HepG2 (cell line): ENCODE results near the gene C16orf54. TPM values are rescaled to one million over a fixed set of nuclear protein-coding genes. Genes with fewer than 3 reads are reported as not detected.
"Not testable (repeated sequence)": the region's sequence is repeated elsewhere in the genome, so short reads cannot be mapped to it uniquely, and the experiment has no call there.

Experiments used
- ATAC-seq: fragments of 200-7000 bp; cut with Tn5 transposase; 3 replicates; pipeline ENCODE4 v1.9.1; 2020; ENCODE audit warnings: mild to moderate bottlenecking, moderate library complexity
- BruUV-seq: library from RNA; stranded (reverse); fragments of 400-500 nt; replicated peaks from 2 replicates; lab custom pipeline; 2021; lab: Mats Ljungman, UMichigan
- CTCF ChIA-PET: fragments of 300-600 bp; formaldehyde crosslinking; extraction: SDS; loops from one replicate; lab custom pipeline; 2021; ENCODE audit warnings: low total read pairs, inconsistent platforms, low intra/inter-chr PET ratio; lab: Yijun Ruan, JAX
- POLR2A ChIA-PET: fragments of 350-600 bp; sonication (Branson Sonifier 250); formaldehyde crosslinking; loops from one replicate; lab custom pipeline; 2020; ENCODE audit warnings: antibody characterized with exemption, inconsistent platforms; lab: Yijun Ruan, JAX
- DNase-seq: peaks from one replicate; pipeline ENCODE4 v3.0.0-alpha.2; 2015; ENCODE audit warnings: low spot score
- FAIRE-seq: peaks from 3 replicates; lab custom pipeline; 2011; peaks lifted over from hg19 to GRCh38; lab: Jason Lieb, UNC
- H2AFZ ChIP-seq: one replicate; pipeline ENCODE4 v1.6.1; 2011; ENCODE audit warnings: low read length, inconsistent platforms
- H3K27ac ChIP-seq: fragments of 300-600 bp; 3 replicates; pipeline ENCODE4 v1.8.0; 2011; ENCODE audit warnings: mixed run types, mild to moderate bottlenecking, mixed read lengths, low read length, inconsistent platforms; ENCODE audit not compliant: insufficient read depth; ENCODE audit errors: extremely low read length
- H3K27me3 ChIP-seq, 2 experiments: fragments of 200-600 bp in 1 of 2; 2 replicates in 1 of 2; 3 replicates in 1 of 2; pipeline versions ENCODE4 v1.6.0 to v1.8.0; 2011; ENCODE audit warnings: low read length in 2 of 2, mild to moderate bottlenecking in 2 of 2, moderate library complexity in 2 of 2, inconsistent platforms in 1 of 2; ENCODE audit not compliant: insufficient read depth in 2 of 2, control insufficient read depth in 1 of 2
- H3K36me3 ChIP-seq, 2 experiments: fragments of 200-600 bp in 1 of 2; replicated peaks in 1 of 2; 2 replicates in 1 of 2; 3 replicates in 1 of 2; pipeline versions ENCODE4 v1.5.1 to v1.8.0; 2011; ENCODE audit warnings: low read length in 2 of 2, inconsistent platforms in 1 of 2; ENCODE audit not compliant: insufficient read depth in 2 of 2, control insufficient read depth in 1 of 2
- H3K4me1 ChIP-seq: 2 replicates; pipeline ENCODE4 v1.5.1; 2012; ENCODE audit warnings: low read length, inconsistent platforms; ENCODE audit not compliant: insufficient read depth
- H3K4me2 ChIP-seq: 2 replicates; pipeline ENCODE4 v1.6.0; 2011; ENCODE audit warnings: low read depth, low read length, inconsistent platforms
- H3K4me3 ChIP-seq, 3 experiments: fragments of 200-600 bp in 1 of 3; sonication (generic), shearing (Covaris generic) in 1 of 3; replicated peaks in 1 of 3; 2 replicates each; pipeline ENCODE4 v1.5.1; 2011 to 2016; ENCODE audit warnings: low read length in 3 of 3, inconsistent platforms in 2 of 3, low read depth in 2 of 3, mild to moderate bottlenecking in 2 of 3, control low read depth in 1 of 3, mixed read lengths in 1 of 3; ENCODE audit not compliant: insufficient read depth in 1 of 3
- H3K79me2 ChIP-seq: one replicate; pipeline ENCODE4 v1.6.1; 2011; ENCODE audit warnings: low read length, inconsistent platforms; ENCODE audit not compliant: insufficient read depth
- H3K9ac ChIP-seq: 2 replicates; pipeline ENCODE4 v1.6.0; 2011; ENCODE audit warnings: mild to moderate bottlenecking, low read depth, low read length, inconsistent platforms; ENCODE audit not compliant: insufficient read depth
- H3K9me3 ChIP-seq: 2 replicates; pipeline ENCODE4 v1.5.1; 2012; ENCODE audit warnings: mild to moderate bottlenecking, low read length
- H4K20me1 ChIP-seq: 2 replicates; pipeline ENCODE4 v1.6.0; 2011; ENCODE audit warnings: inconsistent platforms, mild to moderate bottlenecking, low read length, moderate library complexity; ENCODE audit not compliant: insufficient read depth
- ATF3 ChIP-seq: sonication (generic); formaldehyde crosslinking; IDR thresholded peaks from 2 replicates; pipeline ENCODE4 v1.4.0; 2020; ENCODE audit warnings: missing genetic modification reagents
- ATF4 ChIP-seq, 2 experiments: fragments of 450-650 bp in 1 of 2; sonication (generic) in 1 of 2; formaldehyde crosslinking; IDR thresholded peaks; 2 replicates each; pipeline versions ENCODE4 v1.5.0 to v1.8.0; 2020 to 2022; ENCODE audit warnings: mild to moderate bottlenecking in 1 of 2, missing genetic modification reagents in 1 of 2
- CEBPB ChIP-seq: IDR thresholded peaks from 2 replicates; pipeline ENCODE4 v1.6.1; 2011; ENCODE audit warnings: low read depth, low read length, improper control_type of control experiment, borderline replicate concordance
- EED ChIP-seq: sonication (generic); formaldehyde crosslinking; IDR thresholded peaks from 2 replicates; pipeline ENCODE4 v1.5.0; 2020; ENCODE audit warnings: mild to moderate bottlenecking, missing genetic modification reagents
- GPN1 ChIP-seq: sonication (generic); formaldehyde crosslinking; IDR thresholded peaks from 2 replicates; pipeline ENCODE4 v1.5.1; 2020; ENCODE audit warnings: missing genetic modification reagents, borderline replicate concordance
- HNF4A ChIP-seq: sonication (generic); formaldehyde crosslinking; IDR thresholded peaks from 2 replicates; pipeline ENCODE4 v1.4.0; 2020; ENCODE audit warnings: missing genetic modification reagents
- STAT5B ChIP-seq: sonication (generic); formaldehyde crosslinking; IDR thresholded peaks from 2 replicates; pipeline ENCODE4 v1.4.0; 2020; ENCODE audit warnings: missing genetic modification reagents
- ZHX1 ChIP-seq: sonication (generic); formaldehyde crosslinking; IDR thresholded peaks from 2 replicates; pipeline ENCODE4 v1.8.1; 2022; ENCODE audit warnings: low read depth, mild to moderate bottlenecking, missing genetic modification reagents
- ZMYM3 ChIP-seq: sonication (generic); formaldehyde crosslinking; IDR thresholded peaks from 2 replicates; pipeline ENCODE4 v1.5.1; 2020; ENCODE audit warnings: mild to moderate bottlenecking, missing genetic modification reagents
- ZNF276 ChIP-seq: sonication (generic); formaldehyde crosslinking; IDR thresholded peaks from 2 replicates; pipeline ENCODE4 v1.4.0; 2020; ENCODE audit warnings: mild to moderate bottlenecking, low read depth, missing genetic modification reagents
- ZNF460 ChIP-seq: sonication (generic); formaldehyde crosslinking; IDR thresholded peaks from 2 replicates; pipeline ENCODE4 v1.5.1; 2020; ENCODE audit warnings: missing genetic modification reagents, mild to moderate bottlenecking, borderline replicate concordance
- ZNF572 ChIP-seq: sonication (generic); formaldehyde crosslinking; IDR thresholded peaks from 2 replicates; pipeline ENCODE4 v1.5.1; 2020; ENCODE audit warnings: mild to moderate bottlenecking, missing genetic modification reagents
- WGBS: methylation state at CpG from one replicate; pipeline ENCODE4 v1.1.6; 2017; ENCODE audit warnings: low lambda C conversion rate; 5-methylcytosine and 5-hydroxymethylcytosine counted together
- in situ Hi-C: cut with HindIII; loops from 2 replicates; pipeline ENCODE4 v1.10.0; 2017; ENCODE audit warnings: low pct_unique_long_range_greater_than_20kb; ENCODE audit not compliant: extremely low pct_ligation_motif_present
- intact Hi-C: fragments of 100-400 bp; cut with micrococcal nuclease; formaldehyde crosslinking; loops from one replicate; pipeline ENCODE4 v1.10.0; 2022; ENCODE audit not compliant: unreplicated experiment
- polyA plus RNA-seq, 8 experiments: library from polyadenylated mRNA; depleted of rRNA in 3 of 8; stranded (reverse) in 7 of 8; unstranded in 1 of 8; fragments of >200 nt; fragmentation: Illumina TruSeq in 4 of 8; extraction: Trizol in 4 of 8; gene quantifications; 2 replicates each; pipeline versions ENCODE4 v1.2.1 to v1.2.3, GENCODE V29; 2011 to 2016; ENCODE audit warnings: low read depth in 4 of 8, missing spikeins in 1 of 8, mixed read lengths in 1 of 8; ENCODE audit not compliant: insufficient read depth in 1 of 8
- total RNA-seq, 5 experiments: library from RNA; depleted of rRNA; stranded (reverse); fragments of >200 nt; fragmentation: Illumina TruSeq; extraction: Trizol; gene quantifications; 2 replicates each; pipeline ENCODE4 v1.2.3, GENCODE V29; 2016; ENCODE audit warnings: low read depth in 1 of 5
- TF ChIP-seq, protein P1 (sequence below): sonication (generic); formaldehyde crosslinking; IDR thresholded peaks from 2 replicates; pipeline ENCODE4 v1.4.0; 2020; ENCODE audit warnings: missing genetic modification reagents, mild to moderate bottlenecking, borderline replicate concordance

The C16orf54 gene
- total and polyA plus RNA-seq, 2 of the 13 experiments (the other 11 are each of a cell fraction or from before 2014, with no cell fraction given): not detected

- TF ChIP-seq EED (CRISPR knock-in tag) (no peak), GPN1 (CRISPR knock-in tag) (no peak), STAT5B (CRISPR knock-in tag) (no peak), ZNF276 (CRISPR knock-in tag) (no peak)
- TF ChIP-seq, protein P1, sequence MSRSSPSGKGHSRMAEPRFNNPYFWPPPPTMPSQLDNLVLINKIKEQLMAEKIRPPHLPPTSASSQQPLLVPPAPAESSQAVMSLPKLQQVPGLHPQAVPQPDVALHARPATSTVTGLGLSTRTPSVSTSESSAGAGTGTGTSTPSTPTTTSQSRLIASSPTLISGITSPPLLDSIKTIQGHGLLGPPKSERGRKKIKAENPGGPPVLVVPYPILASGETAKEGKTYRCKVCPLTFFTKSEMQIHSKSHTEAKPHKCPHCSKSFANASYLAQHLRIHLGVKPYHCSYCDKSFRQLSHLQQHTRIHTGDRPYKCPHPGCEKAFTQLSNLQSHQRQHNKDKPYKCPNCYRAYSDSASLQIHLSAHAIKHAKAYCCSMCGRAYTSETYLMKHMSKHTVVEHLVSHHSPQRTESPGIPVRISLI (CRISPR knock-in tag): no peak
These were observed 28.9 kb upstream of the C16orf54 start (continued) for GRCh38 chr16:29774730-29775129.

DNA sequence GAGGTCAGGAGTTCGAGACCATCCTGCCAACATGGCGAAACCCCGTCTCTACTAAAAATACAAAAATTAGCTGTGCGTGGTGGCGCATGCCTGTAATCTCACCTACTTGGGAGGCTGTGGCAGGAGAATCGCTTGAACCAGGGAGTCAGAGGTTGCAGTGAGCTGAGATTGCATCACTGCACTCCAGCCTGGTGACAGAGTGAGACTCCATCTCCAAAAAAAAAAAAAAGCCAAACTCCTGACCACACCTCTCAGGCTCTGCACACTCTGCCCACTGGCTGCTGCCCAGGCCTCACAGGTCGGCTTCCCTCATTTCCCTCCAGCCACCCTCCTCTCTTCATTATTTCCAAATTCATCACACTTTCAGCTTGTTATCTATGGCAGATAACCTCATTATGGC, 26.5 kb upstream of the C16orf54 start:
- H3K9me3 ChIP-seq, intact Hi-C loops, DNase-seq, H2AFZ ChIP-seq, H3K27me3 ChIP-seq, FAIRE-seq, H3K79me2 ChIP-seq, CTCF ChIA-PET, in situ Hi-C loops, BruUV-seq, H3K4me3 ChIP-seq, H3K9ac ChIP-seq, H3K36me3 ChIP-seq, H4K20me1 ChIP-seq: not testable (repeated sequence)
- POLR2A ChIA-PET: interaction anchor here (0.7 to 2.3 kb wide), 5 partner anchors 9 to 58 kb away, joined by 3 to 9 read pairs (median 4); partner anchors contain the start of genes KIF22 and PAGR1
- 52% methylated on average over 7 of the region's 7 CpGs for WGBS
- Histone ChIP-seq H3K4me2 (peak overlapping the region; percentile 41; the same call in 1 of the 2 replicates), H3K4me1 (peaks cover 58% of the 10 kb centered on the region), H3K27ac (peak overlapping the region; percentile 20)
- peak; percentile 42; the same call in 2 of the 3 replicates for ATAC-seq
- TF ChIP-seq, protein P1 (CRISPR knock-in tag): peak; percentile 62; the same call in 1 of the 2 replicates
- TF ChIP-seq ATF3 (CRISPR knock-in tag) (peak; percentile 78), ZMYM3 (CRISPR knock-in tag) (peak; percentile 87), CEBPB (peak; percentile 47; the same call in 1 of the 2 replicates), ZHX1 (peak; percentile 34; the same call in 1 of the 2 replicates), ATF4 (CRISPR knock-in tag; IDR thresholded peaks at IDR 0.05) (peak in 1 of 2 experiments; percentile 51; a peak in 1 of 4 replicates), ZNF460 (CRISPR knock-in tag) (peak; percentile 95), HNF4A (CRISPR knock-in tag) (0 out of 2 replicates have a peak, but pooled peaks have one; percentile 8), ZNF572 (0 out of 2 replicates have a peak, but pooled peaks have one; percentile 23)
